ENCODE data around the gene HS3ST6. TPM values are rescaled to one million over a fixed set of nuclear protein-coding genes. Genes with fewer than 3 reads are reported as not detected.

Gene HS3ST6
- total and polyA plus RNA-seq, 2 of the 13 experiments (the other 11 are each of a cell fraction or from before 2014, with no cell fraction given) = not detected

DNA sequence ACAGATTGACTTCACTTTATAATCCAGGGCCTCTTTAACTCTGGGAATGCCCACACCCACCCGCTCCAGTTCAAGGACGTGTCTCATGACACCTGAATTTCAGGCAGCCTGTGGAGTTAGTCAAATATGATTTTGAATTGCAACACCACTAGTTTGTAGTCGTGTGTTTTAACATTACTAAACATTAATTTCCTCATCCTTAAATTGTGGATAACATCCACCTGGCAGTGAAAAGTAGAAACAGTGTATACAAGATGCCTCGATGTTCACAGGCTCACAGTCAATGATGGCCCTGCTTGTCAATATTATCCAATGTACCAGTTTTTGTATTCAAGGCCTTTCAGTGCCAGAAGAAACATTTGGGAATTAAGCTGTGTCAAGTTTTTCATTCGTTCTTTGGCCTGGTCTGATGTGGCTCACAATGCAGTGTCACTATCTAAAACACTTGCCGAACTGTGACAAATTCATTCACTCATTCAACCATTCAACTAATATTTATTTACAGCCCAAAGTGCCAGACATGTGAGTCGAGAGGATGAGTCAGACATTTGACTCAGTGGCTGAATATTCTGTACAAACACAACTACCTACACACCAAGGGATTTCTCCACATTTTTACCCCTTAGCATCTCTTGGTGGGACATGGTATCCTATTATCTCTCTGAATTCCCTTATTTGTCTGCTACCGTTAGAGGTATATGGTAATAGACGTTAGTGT, 47.7 kb downstream of the HS3ST6 start (continued):
- TF ChIP-seq CHCHD3 (CRISPR knock-in tag; IDR thresholded peaks at IDR 0.05) (no peak), ZNF160 (CRISPR knock-in tag; IDR thresholded peaks at IDR 0.05) (no peak), ZNF10 (CRISPR knock-in tag; IDR thresholded peaks at IDR 0.05; ENCODE audit: borderline replicate concordance, low read depth) (no peak), ESRRA (CRISPR knock-in tag; IDR thresholded peaks at IDR 0.05; ENCODE audit: low read depth) (0 out of 2 replicates have a peak, but pooled peaks have one; percentile 21), GABPB1 (CRISPR knock-in tag; IDR thresholded peaks at IDR 0.05) (no peak), FOSL2 (CRISPR knock-in tag; IDR thresholded peaks at IDR 0.05) (peak; percentile 96), KAT7 (CRISPR knock-in tag; IDR thresholded peaks at IDR 0.05; ENCODE audit: borderline replicate concordance) (no peak), ZBTB38 (CRISPR knock-in tag; IDR thresholded peaks at IDR 0.05) (no peak), DMAP1 (CRISPR knock-in tag; IDR thresholded peaks at IDR 0.05) (no peak), KLF6 (CRISPR knock-in tag; IDR thresholded peaks at IDR 0.05) (no peak), ZNF17 (CRISPR knock-in tag; IDR thresholded peaks at IDR 0.05) (no peak), JUNB (CRISPR knock-in tag; IDR thresholded peaks at IDR 0.05; ENCODE audit: borderline replicate concordance) (peak; percentile 82; the same call in 1 of the 2 replicates), CEBPG (CRISPR knock-in tag; IDR thresholded peaks at IDR 0.05) (peak; percentile 78), KDM3A (CRISPR knock-in tag; IDR thresholded peaks at IDR 0.05; ENCODE audit: low read depth) (no peak), ZNF780A (CRISPR knock-in tag; IDR thresholded peaks at IDR 0.05) (no peak), ZNF335 (CRISPR knock-in tag; IDR thresholded peaks at IDR 0.05) (no peak), ZNF282 (IDR thresholded peaks at IDR 0.05; ENCODE audit: partially characterized antibody) (no peak)
- TF ChIP-seq, protein P1, sequence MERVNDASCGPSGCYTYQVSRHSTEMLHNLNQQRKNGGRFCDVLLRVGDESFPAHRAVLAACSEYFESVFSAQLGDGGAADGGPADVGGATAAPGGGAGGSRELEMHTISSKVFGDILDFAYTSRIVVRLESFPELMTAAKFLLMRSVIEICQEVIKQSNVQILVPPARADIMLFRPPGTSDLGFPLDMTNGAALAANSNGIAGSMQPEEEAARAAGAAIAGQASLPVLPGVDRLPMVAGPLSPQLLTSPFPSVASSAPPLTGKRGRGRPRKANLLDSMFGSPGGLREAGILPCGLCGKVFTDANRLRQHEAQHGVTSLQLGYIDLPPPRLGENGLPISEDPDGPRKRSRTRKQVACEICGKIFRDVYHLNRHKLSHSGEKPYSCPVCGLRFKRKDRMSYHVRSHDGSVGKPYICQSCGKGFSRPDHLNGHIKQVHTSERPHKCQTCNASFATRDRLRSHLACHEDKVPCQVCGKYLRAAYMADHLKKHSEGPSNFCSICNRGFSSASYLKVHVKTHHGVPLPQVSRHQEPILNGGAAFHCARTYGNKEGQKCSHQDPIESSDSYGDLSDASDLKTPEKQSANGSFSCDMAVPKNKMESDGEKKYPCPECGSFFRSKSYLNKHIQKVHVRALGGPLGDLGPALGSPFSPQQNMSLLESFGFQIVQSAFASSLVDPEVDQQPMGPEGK (CRISPR knock-in tag; IDR thresholded peaks at IDR 0.05) = peak; percentile 36; the same call in 1 of the 2 replicates
- TF ChIP-seq, protein P2, sequence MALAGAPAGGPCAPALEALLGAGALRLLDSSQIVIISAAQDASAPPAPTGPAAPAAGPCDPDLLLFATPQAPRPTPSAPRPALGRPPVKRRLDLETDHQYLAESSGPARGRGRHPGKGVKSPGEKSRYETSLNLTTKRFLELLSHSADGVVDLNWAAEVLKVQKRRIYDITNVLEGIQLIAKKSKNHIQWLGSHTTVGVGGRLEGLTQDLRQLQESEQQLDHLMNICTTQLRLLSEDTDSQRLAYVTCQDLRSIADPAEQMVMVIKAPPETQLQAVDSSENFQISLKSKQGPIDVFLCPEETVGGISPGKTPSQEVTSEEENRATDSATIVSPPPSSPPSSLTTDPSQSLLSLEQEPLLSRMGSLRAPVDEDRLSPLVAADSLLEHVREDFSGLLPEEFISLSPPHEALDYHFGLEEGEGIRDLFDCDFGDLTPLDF (CRISPR knock-in tag; IDR thresholded peaks at IDR 0.05) = no peak
- TF ChIP-seq, protein P3, sequence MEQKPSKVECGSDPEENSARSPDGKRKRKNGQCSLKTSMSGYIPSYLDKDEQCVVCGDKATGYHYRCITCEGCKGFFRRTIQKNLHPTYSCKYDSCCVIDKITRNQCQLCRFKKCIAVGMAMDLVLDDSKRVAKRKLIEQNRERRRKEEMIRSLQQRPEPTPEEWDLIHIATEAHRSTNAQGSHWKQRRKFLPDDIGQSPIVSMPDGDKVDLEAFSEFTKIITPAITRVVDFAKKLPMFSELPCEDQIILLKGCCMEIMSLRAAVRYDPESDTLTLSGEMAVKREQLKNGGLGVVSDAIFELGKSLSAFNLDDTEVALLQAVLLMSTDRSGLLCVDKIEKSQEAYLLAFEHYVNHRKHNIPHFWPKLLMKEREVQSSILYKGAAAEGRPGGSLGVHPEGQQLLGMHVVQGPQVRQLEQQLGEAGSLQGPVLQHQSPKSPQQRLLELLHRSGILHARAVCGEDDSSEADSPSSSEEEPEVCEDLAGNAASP (CRISPR knock-in tag; IDR thresholded peaks at IDR 0.05; ENCODE audit: borderline replicate concordance) = no peak; the same call in 1 of the 2 replicates
- TF ChIP-seq, protein P4, sequence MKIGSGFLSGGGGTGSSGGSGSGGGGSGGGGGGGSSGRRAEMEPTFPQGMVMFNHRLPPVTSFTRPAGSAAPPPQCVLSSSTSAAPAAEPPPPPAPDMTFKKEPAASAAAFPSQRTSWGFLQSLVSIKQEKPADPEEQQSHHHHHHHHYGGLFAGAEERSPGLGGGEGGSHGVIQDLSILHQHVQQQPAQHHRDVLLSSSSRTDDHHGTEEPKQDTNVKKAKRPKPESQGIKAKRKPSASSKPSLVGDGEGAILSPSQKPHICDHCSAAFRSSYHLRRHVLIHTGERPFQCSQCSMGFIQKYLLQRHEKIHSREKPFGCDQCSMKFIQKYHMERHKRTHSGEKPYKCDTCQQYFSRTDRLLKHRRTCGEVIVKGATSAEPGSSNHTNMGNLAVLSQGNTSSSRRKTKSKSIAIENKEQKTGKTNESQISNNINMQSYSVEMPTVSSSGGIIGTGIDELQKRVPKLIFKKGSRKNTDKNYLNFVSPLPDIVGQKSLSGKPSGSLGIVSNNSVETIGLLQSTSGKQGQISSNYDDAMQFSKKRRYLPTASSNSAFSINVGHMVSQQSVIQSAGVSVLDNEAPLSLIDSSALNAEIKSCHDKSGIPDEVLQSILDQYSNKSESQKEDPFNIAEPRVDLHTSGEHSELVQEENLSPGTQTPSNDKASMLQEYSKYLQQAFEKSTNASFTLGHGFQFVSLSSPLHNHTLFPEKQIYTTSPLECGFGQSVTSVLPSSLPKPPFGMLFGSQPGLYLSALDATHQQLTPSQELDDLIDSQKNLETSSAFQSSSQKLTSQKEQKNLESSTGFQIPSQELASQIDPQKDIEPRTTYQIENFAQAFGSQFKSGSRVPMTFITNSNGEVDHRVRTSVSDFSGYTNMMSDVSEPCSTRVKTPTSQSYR (CRISPR knock-in tag; IDR thresholded peaks at IDR 0.05; ENCODE audit: borderline replicate concordance) = peak; percentile 35; the same call in 1 of the 2 replicates
